Spleen (tissue), 7 donors: Measurements from ENCODE around the gene CTNNA2.

ENCODE experiments used
- POLR2A ChIP-seq, 3 donors: fragments of 450-650 bp; IDR thresholded peaks; one replicate each; pipeline ENCODE4 v1.5.1; 2017; ENCODE audit warnings: antibody characterized with exemption in 3 of 3, mild to moderate bottlenecking in 1 of 3
- POLR2AphosphoS5 ChIP-seq, 3 donors: sonication (generic); formaldehyde crosslinking; IDR thresholded peaks; one replicate each; pipeline ENCODE4 v1.5.1; 2017; ENCODE audit warnings: antibody characterized with exemption in 3 of 3
- TF ChIP-seq, protein P1 (sequence below), 11 experiments: fragments of 200-600 bp in 7 of 11; fragments of 450-650 bp in 4 of 11; sonication (generic) in 4 of 11; IDR thresholded peaks in 8 of 11; conservative IDR thresholded peaks in 3 of 11; 1 replicate in 7 of 11; 2 replicates in 4 of 11; pipeline versions ENCODE4 v1.4.0 to v1.8.0; 2016 to 2021; ENCODE audit warnings: antibody characterized with exemption in 11 of 11, inconsistent platforms in 4 of 11, mild to moderate bottlenecking in 1 of 11
- donor health status: DM: no; HTN: no; CAD: no; lungs with moderate emphysema.
- donor health status: DM: no; HTN: no; CAD: no.
- donor health status: DM: no; HTN: no; CAD: no.

DNA sequence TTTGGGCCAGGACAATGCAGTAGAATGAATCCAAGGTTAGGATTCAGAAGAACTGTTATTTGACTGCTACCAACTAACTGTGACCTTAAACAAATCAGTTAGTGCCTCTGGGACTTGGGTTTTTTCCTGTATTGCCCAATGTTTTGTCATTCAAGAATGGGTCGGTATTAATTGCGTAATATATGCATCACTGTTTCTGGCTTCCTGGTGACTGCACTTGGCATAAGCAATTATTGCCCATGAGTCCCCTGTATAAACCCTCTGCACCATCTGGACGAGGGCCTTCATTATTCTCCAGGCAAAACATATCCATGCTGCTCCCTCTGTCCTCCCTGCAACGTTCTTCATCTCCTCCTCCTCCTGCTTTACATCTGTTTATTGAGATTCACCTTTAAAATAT, 1047.5 kb downstream of the CTNNA2 start:
- TF ChIP-seq, protein P1, sequence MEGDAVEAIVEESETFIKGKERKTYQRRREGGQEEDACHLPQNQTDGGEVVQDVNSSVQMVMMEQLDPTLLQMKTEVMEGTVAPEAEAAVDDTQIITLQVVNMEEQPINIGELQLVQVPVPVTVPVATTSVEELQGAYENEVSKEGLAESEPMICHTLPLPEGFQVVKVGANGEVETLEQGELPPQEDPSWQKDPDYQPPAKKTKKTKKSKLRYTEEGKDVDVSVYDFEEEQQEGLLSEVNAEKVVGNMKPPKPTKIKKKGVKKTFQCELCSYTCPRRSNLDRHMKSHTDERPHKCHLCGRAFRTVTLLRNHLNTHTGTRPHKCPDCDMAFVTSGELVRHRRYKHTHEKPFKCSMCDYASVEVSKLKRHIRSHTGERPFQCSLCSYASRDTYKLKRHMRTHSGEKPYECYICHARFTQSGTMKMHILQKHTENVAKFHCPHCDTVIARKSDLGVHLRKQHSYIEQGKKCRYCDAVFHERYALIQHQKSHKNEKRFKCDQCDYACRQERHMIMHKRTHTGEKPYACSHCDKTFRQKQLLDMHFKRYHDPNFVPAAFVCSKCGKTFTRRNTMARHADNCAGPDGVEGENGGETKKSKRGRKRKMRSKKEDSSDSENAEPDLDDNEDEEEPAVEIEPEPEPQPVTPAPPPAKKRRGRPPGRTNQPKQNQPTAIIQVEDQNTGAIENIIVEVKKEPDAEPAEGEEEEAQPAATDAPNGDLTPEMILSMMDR (IDR thresholded peaks at IDR 0.05 in 8 of 11, conservative IDR thresholded peaks at IDR 0.05 in 3 of 11), result no peak
- no peak for TF ChIP-seq POLR2A (IDR thresholded peaks at IDR 0.05)
- TF ChIP-seq POLR2AphosphoS5 (IDR thresholded peaks at IDR 0.05), result no peak
